ENCODE results near the gene LLGL1. TPM values are rescaled to one million over a fixed set of nuclear protein-coding genes. Genes with fewer than 3 reads are reported as not detected.
A peak's percentile ranks its signal among the peaks of the same experiment; 100 is the strongest.

The LLGL1 gene
- total RNA-seq, 1 donor from 2014 or later, result 57.2 TPM

GRCh38 chr17:18224053-18224386, 1.4 kb upstream of the LLGL1 start:
- H3K36me3 Mint-ChIP-seq (ENCODE audit: low read depth, unreplicated experiment), result peaks cover 12% of the 10 kb centered on the region
- no peak for TF ChIP-seq CTCF (IDR thresholded peaks at IDR 0.05; ENCODE audit: unreplicated experiment)
- peaks cover 23% of the 10 kb centered on the region for H3K27me3 Mint-ChIP-seq (ENCODE audit: unreplicated experiment)
- H3K4me3 Mint-ChIP-seq (ENCODE audit: unreplicated experiment), result no peak overlapping the region
- H3K27ac Mint-ChIP-seq (ENCODE audit: unreplicated experiment), result peak overlapping the region; percentile 93
- peaks cover 21% of the 10 kb centered on the region for H3K4me1 Mint-ChIP-seq (ENCODE audit: unreplicated experiment)
- no peak for DNase-seq (ENCODE audit: low spot score)
- H3K9me3 Mint-ChIP-seq (ENCODE audit: unreplicated experiment), result no peaks in the 10 kb centered on the region

- Mint-ChIP-seq H3K4me1 (ENCODE audit: unreplicated experiment) (peaks cover 21% of the 10 kb centered on the region), H3K9me3 (ENCODE audit: unreplicated experiment) (no peaks in the 10 kb centered on the region), H3K4me3 (ENCODE audit: unreplicated experiment) (peak overlapping the region; percentile 94), H3K27me3 (ENCODE audit: unreplicated experiment) (peaks cover 23% of the 10 kb centered on the region), H3K36me3 (ENCODE audit: low read depth, unreplicated experiment) (peaks cover 12% of the 10 kb centered on the region), H3K27ac (ENCODE audit: unreplicated experiment) (peak overlapping the region; percentile 93)
- TF ChIP-seq CTCF (IDR thresholded peaks at IDR 0.05; ENCODE audit: unreplicated experiment), result no peak
- DNase-seq (ENCODE audit: low spot score), result peak; percentile 41
Measured at GRCh38 chr17:18224387-18225120, 881 bp upstream of the LLGL1 start.

- H3K27me3 Mint-ChIP-seq (ENCODE audit: unreplicated experiment), result peaks cover 23% of the 10 kb centered on the region
- H3K36me3 Mint-ChIP-seq (ENCODE audit: low read depth, unreplicated experiment), result peaks cover 12% of the 10 kb centered on the region
- H3K4me3 Mint-ChIP-seq (ENCODE audit: unreplicated experiment), result peak overlapping the region; percentile 98
- H3K4me1 Mint-ChIP-seq (ENCODE audit: unreplicated experiment), result peaks cover 21% of the 10 kb centered on the region
- H3K9me3 Mint-ChIP-seq (ENCODE audit: unreplicated experiment), result no peaks in the 10 kb centered on the region
- TF ChIP-seq CTCF (IDR thresholded peaks at IDR 0.05; ENCODE audit: unreplicated experiment), result no peak
- DNase-seq (ENCODE audit: low spot score), result no peak
- peak overlapping the region; percentile 77 for H3K27ac Mint-ChIP-seq (ENCODE audit: unreplicated experiment)
Measured at GRCh38 chr17:18225642-18226283, 328 bp downstream of the LLGL1 start.

GRCh38 chr17:18226284-18226945, 980 bp downstream of the LLGL1 start:
- Mint-ChIP-seq H3K9me3 (ENCODE audit: unreplicated experiment) (no peaks in the 10 kb centered on the region), H3K27me3 (ENCODE audit: unreplicated experiment) (peaks cover 23% of the 10 kb centered on the region), H3K27ac (ENCODE audit: unreplicated experiment) (peak overlapping the region; percentile 77), H3K4me1 (ENCODE audit: unreplicated experiment) (peaks cover 21% of the 10 kb centered on the region), H3K36me3 (ENCODE audit: low read depth, unreplicated experiment) (peaks cover 12% of the 10 kb centered on the region), H3K4me3 (ENCODE audit: unreplicated experiment) (peak overlapping the region; percentile 98)
- DNase-seq (ENCODE audit: low spot score), result no peak
- no peak for TF ChIP-seq CTCF (IDR thresholded peaks at IDR 0.05; ENCODE audit: unreplicated experiment)

- no peak for TF ChIP-seq CTCF (IDR thresholded peaks at IDR 0.05; ENCODE audit: unreplicated experiment)
- Mint-ChIP-seq H3K9me3 (ENCODE audit: unreplicated experiment) (no peaks in the 10 kb centered on the region), H3K36me3 (ENCODE audit: low read depth, unreplicated experiment) (peaks cover 12% of the 10 kb centered on the region), H3K27me3 (ENCODE audit: unreplicated experiment) (peaks cover 25% of the 10 kb centered on the region), H3K4me1 (ENCODE audit: unreplicated experiment) (peaks cover 21% of the 10 kb centered on the region), H3K27ac (ENCODE audit: unreplicated experiment) (peak overlapping the region; percentile 46), H3K4me3 (ENCODE audit: unreplicated experiment) (peak overlapping the region; percentile 44)
- no peak for DNase-seq (ENCODE audit: low spot score)
Measured at GRCh38 chr17:18227635-18228034, 2.2 kb downstream of the LLGL1 start.
